SW 1271 (cell line): Measurements from ENCODE around the gene UST.
"Not testable (repeated sequence)": the region's sequence is repeated elsewhere in the genome, so short reads cannot be mapped to it uniquely, and the experiment has no call there.

Source experiments
- DNase-seq, 2 experiments: peaks; one replicate each; lab custom pipeline; 2025; lab: John Stamatoyannopoulos, UW

UST gene

DNA sequence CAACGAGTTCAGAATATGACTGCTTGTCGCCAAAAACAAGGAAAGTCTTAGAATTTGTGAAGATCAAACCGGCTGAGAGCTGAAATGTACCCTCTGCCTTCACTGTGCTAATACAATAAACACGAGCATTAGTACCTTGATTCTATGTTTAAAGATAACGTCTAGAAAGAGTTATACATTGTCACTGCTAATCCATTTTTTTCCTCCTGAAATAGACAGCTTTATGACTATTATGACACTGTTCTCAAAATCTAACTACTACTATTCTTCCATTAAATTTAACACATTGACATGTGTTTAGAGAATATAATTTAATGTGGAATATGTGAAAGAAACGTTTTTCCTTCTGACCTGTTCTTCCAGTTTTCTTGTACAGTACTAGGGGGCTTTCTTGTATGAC lies 204.8 kb downstream of the UST start:
- no peak for DNase-seq

DNA sequence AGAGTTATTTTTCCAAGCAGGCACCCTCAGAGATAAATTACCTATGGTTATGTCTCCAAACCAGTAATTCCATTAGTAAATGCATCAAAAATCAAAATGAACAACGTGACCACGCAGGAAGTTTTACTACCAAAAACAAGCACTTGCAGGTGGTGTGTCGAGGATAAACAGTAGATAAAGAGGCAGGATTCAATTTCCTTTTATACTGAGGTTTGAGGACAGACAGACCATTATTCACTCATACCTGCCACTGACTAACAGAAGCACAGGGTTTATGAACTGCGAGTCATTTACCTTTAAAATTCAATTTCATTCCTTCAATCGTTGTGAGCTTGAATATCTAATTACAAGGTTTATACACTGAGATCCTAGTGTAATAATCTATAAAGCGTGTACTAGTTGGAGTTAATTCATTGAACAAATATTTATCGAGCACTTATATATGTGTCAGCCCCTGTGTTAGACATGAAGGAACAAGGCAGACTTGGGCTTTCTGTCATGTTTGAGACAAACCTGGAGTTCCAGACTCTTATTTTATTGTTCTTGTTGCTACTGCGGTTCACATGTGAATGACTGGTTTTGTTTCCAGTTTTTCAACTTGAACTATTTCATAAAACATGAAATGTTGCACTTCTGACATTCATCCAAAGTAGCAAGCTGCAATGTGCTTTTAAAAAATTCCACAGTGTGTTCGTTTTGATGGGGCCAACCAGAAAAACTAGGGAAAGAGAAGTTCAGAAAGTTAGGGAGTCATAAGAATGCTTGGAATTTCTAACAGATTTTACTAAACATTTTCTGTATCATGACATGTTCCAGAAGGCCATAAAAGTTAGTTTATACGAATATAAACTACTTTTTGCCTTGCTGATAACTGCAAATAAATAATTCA lies 205.6 kb downstream of the UST start:
- no peak for DNase-seq

DNA sequence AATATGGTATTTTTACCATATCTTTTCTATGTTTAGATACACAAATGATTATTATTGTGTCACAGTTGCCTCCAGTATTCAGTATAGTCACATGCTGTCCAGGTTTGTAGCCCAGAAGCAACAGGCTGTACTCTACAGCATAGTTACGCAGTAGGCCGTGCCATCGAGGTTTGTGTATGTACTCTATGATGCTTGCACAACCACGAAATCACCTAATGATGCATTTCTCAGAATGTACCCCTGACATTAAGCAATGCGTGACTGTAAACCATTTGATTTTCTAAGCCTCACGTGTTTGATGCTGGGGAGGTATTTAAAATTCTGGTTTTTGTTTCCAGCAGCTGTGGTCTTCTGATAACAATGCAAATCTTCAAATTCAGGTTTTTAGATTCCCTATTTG lies 207.6 kb downstream of the UST start:
- DNase-seq: no peak

DNA sequence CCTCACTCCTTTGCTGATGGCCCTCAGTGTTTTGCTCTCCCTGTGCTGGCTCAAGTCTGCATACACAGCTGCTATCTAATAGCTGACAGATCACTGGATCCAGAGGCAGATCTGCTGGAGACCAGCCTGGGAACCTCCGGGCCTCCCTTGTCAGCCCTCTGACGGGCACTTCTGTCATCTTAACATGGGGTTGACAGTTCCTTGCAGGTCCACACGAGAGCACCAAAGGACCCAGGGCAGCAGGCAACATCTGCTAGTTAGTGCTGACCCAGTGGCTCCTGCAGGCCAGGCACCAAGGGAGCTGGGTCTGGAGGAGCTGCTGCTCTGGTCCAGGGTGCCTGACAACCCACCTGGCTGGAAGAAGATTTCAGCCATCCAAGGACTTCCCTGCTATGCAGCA lies 208.1 kb downstream of the UST start:
- no peak for DNase-seq

DNA sequence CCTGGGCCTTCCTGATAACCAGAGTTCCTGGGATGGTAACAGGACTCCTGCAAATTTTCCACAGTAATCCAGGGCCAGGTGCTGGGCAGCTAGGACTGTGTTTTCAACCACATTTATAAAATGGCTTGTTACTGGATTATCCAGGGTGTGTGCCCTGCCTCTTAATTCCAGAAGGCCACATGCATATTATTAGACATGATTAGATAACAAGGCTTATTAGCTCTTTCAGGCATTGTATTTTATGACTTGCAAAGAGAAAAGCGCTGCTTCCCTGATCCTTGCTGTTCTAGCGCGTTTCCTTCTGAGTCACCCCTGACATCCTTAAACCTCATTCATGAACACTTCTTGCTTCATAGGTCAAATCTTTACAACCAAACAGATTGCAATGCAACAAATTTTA lies 208.6 kb downstream of the UST start:
- DNase-seq: no peak

DNA sequence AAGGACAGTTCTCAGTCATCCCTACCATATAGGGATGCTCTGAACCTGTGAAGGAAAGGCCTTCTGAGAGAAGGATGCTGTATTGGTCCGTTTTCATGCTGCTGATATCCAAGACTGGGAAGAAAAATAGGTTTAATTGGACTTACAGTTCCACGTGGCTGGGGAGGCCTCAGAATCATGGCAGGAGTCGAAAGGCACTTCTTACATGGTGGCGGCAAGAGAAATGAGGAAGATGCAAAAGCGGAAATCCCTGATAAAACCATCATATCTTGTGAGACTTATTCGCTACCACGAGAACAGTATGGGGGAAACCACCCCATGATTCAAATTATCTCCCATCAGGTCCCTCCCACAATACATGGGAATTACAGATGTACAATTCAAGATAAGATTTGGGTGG lies 209.3 kb downstream of the UST start:
- DNase-seq: not testable (repeated sequence)

DNA sequence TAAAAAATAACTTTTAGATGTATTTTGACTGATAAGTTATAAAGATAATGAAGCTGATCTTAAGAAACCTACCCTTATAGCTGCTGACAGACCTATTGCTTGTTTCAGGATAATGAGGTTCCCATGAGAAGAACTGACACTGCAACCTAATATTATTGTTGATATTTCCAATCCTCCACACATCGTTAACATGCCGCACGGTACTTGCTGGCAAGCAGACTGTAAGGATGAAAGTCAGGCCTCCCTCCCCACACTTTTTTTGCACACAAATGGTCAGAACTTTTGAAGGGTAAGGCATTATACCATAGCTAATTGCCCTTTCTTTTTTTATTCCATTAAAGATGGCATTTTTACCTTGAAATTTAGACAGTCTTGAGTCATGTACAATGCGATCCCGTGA lies 210.9 kb downstream of the UST start:
- DNase-seq: no peak

DNA sequence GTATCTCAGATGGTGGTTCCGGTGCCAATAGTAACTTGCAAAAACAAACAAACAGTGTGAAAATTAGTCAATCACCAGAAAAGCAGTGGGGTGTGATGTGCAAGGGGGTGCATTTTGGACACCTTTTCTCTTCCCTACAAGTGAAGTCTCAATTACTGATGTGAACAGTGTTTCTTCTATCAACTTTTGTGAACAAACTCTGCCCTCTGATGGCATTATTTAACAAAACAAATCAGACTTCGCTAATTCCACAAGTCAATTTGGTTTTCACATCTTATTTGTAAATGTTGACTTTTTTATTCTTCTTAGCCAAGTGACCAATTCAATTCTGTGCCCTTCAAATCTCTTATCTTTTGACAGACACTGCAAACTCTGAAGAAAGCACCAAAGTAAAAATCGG lies 212.2 kb downstream of the UST start:
- DNase-seq: no peak

DNA sequence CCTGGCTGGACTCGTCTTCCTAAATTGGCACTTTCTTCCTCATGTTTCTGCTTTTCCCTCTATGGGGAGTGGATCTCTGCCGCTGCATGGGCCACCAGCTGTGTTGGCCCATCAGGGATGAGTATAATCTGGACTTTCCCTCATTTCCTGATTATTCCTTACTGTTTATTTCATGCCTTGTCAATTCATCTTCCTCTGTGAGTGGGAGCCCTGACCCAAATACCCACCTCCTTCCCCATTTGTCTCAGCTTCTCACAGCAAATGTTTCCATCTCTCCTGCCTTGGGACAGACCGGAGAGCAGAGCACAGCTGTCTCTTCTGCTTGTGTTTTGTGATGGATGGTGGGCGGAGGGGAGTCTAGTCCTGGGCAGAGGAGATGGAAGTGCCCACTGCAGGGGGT lies 212.7 kb downstream of the UST start:
- DNase-seq: no peak

DNA sequence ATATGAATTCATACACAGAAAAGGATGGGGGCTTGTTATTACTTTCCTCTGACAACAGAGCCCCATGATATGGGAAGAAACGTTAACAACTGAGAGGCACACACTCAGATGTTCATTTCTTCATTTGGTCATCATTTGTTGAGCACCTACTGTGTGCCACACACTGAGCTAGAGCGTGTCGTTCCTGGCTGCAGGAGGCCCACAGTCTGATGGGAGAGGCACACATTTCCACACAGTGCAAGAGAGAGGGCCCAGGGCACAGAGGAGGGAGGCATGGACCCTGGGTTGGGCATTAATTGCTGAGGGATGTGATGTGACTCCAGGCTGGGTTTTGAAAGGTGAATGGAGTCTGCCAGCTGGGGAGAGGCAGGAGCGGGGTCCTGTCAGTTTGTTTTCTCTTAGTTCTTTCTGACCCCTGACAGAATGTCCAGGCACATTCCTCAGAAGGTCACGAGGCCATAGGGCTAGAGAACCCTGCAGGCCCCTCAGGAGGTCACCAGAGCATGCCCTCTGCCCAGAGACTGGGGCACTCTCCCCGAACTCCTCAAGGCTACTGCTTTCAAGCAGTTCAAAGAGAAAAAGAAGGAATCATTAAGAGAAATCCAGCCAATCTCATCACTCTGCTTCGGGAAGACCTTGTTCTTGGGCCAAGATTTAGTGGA lies 216.2 kb downstream of the UST start:
- no peak for DNase-seq

DNA sequence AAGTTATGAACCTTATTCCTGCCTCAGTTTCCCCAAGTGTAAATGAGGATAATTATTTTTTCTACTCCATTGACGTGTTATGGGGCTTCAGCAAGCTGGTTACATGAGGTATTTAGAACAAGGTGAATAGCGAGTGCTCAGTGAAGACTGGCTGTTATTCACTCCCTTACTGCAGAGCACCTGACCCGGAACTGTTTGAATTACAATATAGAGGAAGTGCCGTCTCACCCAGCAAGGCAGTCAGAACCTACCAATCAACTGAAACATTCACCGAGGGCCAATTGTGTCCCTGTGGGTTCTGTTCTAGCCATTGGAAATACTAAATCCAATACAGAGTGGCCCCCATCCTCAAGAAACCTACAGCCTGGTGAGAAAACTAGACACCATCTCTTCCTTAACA lies 216.9 kb downstream of the UST start:
- DNase-seq: no peak

DNA sequence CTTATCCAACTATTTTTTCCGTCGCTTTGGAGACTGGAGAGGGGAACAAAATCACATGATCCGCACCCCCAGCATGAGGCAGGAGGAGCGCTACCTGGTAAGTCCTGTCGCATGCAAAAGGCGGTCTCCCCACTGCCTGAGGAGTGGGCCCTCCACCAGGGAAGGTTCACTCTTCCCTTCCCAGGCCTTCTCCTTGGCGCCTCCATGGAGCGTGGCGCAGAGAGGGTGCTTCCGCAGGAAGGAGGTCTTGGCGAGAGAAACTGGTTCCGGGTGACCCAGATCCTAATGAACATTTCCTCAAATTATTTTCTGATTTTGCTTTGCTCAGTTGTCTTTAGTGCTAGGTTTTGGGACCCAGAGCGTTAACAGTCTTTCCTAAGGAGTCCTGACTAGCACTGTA lies 217.6 kb downstream of the UST start:
- DNase-seq: no peak

DNA sequence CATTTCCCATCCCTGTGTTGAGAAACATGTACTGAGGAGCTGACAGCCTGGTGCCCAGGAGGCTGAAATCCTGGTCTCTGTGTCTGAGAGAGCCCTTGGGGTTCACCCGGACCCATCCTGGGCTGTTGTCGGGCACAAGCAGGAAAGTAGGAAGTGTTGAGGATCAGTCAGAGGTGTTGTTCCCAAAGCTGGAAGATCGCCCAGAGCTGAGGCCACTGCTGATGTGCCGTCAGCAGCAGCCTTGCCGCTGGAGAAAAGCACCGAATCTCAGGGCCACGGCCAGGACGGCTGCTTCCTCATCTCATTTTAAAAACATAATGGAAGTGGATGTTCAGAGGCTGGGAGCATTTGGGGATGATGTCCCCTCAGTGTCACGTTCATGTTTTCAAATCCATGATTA lies 218.5 kb downstream of the UST start:
- DNase-seq: no peak

DNA sequence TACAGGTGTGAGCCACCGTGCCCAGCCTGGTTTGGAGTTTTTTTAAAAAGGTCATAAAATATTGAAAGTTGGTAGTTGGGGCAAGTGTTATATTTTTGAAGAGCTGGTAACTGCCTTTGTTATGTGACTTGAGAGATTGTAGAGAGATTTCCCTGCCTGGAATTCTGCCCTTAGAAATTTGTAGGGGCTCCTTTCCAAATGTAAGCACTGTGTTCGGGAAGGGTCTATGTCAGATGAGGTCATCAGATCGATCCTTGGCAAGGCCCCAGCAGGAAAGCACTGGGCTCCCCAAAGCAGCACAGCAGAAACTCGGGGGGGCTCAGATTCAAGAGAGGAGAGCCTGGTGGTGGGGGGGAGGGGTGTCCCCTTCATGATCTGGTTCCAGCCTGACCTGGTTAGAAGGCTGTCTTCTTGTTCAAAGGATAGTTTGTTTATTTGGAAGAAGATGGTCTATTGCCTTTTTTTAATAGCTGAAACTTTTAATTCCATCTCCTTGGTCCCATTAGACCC lies 220.2 kb downstream of the UST start:
- no peak for DNase-seq

DNA sequence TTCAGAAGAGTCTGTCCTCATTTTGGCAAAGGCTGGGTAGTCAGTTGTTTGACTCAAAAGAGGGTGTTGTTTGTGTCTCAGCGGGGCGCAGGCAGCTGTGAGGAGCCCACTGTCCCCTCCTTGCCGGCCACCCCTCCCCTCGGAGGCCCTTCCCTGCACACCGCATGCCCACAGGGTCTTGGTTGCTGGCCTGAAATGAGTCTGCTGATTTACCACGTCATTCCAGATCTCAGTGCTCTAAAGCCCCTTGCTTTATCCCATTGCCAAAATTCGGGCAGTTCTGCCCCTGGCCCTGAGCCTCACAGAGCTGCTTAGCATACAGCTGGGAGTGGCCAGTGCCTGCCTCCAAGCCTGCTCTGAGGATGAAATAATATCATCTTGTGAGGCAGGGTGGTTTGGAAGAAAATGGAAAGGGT lies 220.7 kb downstream of the UST start:
- no peak for DNase-seq

DNA sequence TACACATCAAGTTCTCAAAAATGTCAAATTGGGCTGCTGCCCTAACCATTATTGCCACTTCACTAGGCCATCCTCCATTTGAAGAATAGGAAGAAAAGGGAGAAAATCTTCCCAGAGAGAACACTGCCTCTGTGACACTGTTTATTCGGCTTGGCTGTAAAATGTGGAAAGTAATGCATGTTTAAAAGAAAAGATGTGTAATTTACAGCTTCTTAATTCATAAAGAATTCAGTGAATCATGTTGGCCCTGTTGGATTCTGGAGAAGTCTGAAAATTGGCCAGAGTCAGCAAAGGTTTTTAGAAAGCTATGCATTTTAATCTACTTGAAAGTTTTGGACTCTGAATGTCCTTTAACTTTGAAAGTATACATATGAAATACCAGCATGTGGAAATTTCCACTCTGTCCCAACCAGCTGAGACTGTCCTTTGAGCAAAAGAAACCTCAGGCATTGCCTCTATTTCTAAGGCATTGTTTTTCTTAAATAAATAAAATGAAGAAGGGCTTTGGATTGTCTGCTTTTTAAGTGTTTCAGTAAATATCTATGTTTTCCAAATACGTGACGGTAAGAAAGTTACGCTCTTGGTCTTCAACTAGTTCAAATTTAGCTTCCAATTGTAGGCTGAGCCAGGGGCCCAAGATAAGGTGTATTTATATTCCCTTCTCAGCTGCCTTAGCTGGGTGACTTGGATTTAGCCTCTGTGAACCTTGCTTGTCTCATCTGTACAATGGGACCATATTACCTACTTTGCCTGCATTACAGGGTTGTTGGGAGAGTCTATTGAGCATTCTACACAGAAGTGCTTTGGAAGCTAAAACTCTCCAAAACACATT lies 222.2 kb downstream of the UST start:
- DNase-seq: no peak

DNA sequence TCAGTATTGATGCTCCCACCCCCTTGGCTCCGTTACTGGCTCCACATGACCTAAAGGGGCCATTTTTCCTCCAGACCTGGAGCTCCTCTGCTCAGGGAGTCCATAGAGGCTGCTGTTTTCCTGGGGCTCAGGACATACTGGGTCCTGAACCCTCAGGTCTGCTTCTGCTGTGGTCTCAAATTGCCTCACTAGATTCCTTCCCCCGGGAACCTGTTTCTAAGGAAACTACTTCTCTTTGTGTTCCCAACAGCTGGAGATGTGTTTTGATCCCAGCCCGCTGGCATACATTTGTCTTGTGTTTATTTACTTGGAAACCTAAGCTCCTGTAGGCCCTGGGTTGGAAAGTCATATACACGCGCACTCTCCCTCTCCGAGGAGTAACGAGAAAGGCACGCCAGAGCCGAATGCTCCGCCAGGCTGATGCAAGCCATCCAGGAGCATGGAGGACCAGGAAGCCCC lies 222.8 kb downstream of the UST start:
- no peak for DNase-seq

DNA sequence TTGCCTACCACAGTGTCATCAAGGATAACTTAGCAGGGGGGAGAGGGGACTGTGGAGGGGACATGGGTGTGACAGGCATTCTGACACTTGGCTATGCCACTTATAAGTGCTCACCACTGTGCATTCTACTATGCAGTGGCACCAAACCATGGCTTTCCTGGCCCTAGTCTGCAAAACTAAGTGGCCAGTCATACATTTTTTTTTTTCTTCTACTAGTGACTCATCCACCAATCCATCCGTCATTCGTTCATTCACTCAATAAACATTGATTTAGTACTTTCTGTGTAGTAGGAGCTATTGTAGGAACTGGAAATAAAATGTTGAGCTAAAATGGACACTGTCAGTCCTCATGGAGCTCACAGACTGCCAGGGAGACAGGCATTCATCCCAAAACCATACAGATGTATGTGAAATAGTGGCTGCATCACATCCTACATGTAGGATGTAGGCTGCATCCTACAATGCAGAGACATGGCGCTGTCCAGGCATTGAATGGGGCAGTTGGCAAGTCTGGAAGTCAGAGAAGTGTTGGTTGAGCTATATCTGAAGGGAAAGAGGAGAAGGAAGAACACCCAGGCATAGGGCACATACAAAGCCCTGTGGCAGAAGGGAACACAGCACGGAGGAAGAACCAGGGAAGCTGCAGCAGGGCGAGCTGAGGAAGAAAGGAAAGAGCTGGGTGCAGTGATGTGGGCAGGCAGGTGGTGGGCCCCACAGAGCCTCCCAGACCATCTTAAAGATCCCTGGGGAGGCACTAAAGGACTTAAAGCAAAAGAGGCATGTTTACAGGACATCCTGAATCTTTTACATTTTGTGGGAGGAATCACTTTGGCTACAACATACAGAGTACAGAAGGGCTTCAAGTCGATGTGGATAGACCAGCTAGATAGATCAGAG lies 224.4 kb downstream of the UST start:
- DNase-seq: no peak

DNA sequence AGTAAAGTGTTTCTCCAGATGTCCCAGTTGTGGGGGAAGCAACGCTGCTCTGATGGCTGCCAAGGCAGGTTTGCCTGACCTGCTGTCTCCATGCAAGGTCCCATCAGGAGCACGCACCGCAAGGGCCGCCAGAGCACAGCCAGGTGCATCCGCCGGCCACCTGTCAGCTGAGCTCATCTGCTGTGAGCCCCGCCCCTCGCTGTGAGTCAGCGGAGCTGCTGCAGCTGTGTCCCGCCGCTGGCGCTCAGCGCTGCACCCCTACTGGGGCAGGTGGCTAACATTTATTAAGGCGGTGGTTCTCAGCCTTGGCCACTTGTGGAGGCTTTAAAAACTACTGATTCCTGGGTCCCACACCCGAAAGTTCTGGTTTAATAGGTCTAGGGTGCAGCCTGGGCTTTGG lies 225.7 kb downstream of the UST start:
- DNase-seq: no peak

DNA sequence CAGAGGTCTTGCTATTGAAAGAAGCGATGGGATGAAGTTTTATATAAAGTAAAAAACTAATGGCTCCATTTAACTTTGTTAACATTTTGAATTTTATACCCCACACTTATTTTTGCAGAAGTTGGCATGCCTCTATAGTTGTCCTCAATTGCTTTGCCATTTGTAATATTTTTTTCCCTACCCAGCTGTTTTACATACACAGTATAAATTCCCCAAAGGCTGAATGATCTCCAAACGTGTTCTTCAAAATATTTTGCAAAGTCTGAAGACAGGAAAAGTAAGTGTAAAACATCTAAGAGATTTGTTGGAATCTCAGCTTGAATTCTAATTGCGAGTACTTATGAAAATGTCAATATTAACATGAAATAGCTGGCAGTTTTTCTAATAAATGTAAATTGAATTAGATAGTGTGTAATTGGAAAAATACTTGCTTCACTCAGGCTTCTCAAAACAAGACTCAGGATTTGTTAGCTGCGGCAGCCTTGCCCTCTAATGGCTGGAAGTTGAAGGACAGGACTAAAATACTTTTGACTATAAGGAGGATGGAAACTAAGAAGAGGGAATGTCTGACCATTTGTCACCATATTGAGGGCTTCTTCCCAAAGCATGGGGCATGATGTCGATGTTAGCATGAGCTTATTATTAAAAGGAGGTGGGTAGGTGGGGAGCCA lies 226.8 kb downstream of the UST start:
- peak in 1 of 2 experiments; percentile 13 for DNase-seq

DNA sequence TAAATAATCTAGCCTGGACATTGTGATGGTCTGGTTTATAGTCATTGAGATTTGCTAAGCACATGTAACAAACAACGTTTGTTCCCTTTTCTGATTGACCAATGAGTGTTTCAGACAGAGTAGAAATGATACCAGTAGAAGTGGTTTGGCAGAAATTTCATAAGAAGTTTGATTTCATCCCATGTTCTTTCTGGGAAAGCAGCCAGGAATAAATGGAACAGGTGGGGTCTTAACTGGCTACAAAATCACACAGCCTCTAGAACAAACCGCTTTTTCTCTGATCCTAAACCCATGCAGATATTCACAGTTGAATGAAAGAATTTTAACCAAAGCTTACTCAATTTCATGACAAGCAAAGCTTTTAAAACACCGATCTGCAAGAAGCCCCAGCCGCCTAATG lies 227.5 kb downstream of the UST start:
- no peak for DNase-seq
